Smooth muscle cell (in vitro differentiated cells): ENCODE results near the gene CHRNB2. TPM values are rescaled to one million over a fixed set of nuclear protein-coding genes. Genes with fewer than 3 reads are reported as not detected.

ENCODE experiments used
- DNase-seq: peaks from one replicate; lab custom pipeline; 2025; ENCODE audit not compliant: unreplicated experiment; lab: John Stamatoyannopoulos, UW
- H2AFZ ChIP-seq: fragments of 200-600 bp; sonication (generic); 2 replicates; pipeline ENCODE4 v1.6.0; 2016; ENCODE audit warnings: antibody characterized with exemption, low read depth, mild to moderate bottlenecking
- H3F3A ChIP-seq: fragments of 200-600 bp; sonication (generic); 2 replicates; pipeline ENCODE4 v1.6.0; 2017; ENCODE audit warnings: antibody characterized with exemption, low read depth
- H3K27ac ChIP-seq: fragments of 200-600 bp; sonication (generic); 2 replicates; pipeline ENCODE4 v1.5.1; 2016; ENCODE audit warnings: low read depth, mild to moderate bottlenecking
- H3K27me3 ChIP-seq: fragments of 200-600 bp; sonication (generic); 2 replicates; pipeline ENCODE4 v1.6.1; 2016; ENCODE audit warnings: low read depth, mild to moderate bottlenecking
- H3K36me3 ChIP-seq: fragments of 200-600 bp; sonication (generic); 2 replicates; pipeline ENCODE4 v1.5.1; 2016; ENCODE audit warnings: low read depth
- H3K4me1 ChIP-seq: fragments of 200-600 bp; sonication (generic); 2 replicates; pipeline ENCODE4 v1.5.1; 2016; ENCODE audit warnings: low read depth
- H3K4me2 ChIP-seq: fragments of 200-600 bp; sonication (generic); 2 replicates; pipeline ENCODE4 v1.6.0; 2016; ENCODE audit warnings: mild to moderate bottlenecking
- H3K4me3 ChIP-seq: fragments of 200-600 bp; sonication (generic); 2 replicates; pipeline ENCODE4 v1.5.1; 2016; ENCODE audit warnings: mild to moderate bottlenecking
- H3K79me2 ChIP-seq: fragments of 200-600 bp; sonication (generic); 2 replicates; pipeline ENCODE4 v1.6.0; 2016; ENCODE audit warnings: low read depth, mild to moderate bottlenecking
- H3K9ac ChIP-seq: fragments of 200-600 bp; sonication (generic); 2 replicates; pipeline ENCODE4 v1.6.0; 2016; ENCODE audit warnings: low read depth
- H3K9me3 ChIP-seq: fragments of 200-600 bp; sonication (generic); replicated peaks from 2 replicates; pipeline ENCODE4 v1.5.1; 2016; ENCODE audit warnings: low read depth
- H4K20me1 ChIP-seq: fragments of 200-600 bp; sonication (generic); 2 replicates; pipeline ENCODE4 v1.6.0; 2016; ENCODE audit warnings: low read depth
- WGBS: methylation state at CpG from one replicate; pipeline ENCODE4 v1.1.7; 2016; ENCODE audit warnings: low lambda C conversion rate; 5-methylcytosine and 5-hydroxymethylcytosine counted together
- polyA plus RNA-seq: library from polyadenylated mRNA; unstranded; fragments of >200 nt; fragmentation: Nextera tagmentation; extraction: Ambion mirVana; gene quantifications from 2 replicates; pipeline ENCODE4 v1.2.1, GENCODE V29; 2016
- total RNA-seq: library from RNA; depleted of rRNA; stranded (reverse); fragments of >200 nt; gene quantifications from 2 replicates; pipeline ENCODE4 v1.2.3, GENCODE V29; 2014
- TF ChIP-seq, protein P1 (sequence below): fragments of 200-600 bp; sonication (generic); IDR thresholded peaks from 2 replicates; pipeline ENCODE4 v1.5.1; 2017; ENCODE audit warnings: borderline replicate concordance, mild to moderate bottlenecking, antibody characterized with exemption; ENCODE audit not compliant: insufficient read depth, poor library complexity, severe bottlenecking

The CHRNB2 gene
- total and polyA plus RNA-seq, 2 experiments from 2014 or later = not detected

DNA sequence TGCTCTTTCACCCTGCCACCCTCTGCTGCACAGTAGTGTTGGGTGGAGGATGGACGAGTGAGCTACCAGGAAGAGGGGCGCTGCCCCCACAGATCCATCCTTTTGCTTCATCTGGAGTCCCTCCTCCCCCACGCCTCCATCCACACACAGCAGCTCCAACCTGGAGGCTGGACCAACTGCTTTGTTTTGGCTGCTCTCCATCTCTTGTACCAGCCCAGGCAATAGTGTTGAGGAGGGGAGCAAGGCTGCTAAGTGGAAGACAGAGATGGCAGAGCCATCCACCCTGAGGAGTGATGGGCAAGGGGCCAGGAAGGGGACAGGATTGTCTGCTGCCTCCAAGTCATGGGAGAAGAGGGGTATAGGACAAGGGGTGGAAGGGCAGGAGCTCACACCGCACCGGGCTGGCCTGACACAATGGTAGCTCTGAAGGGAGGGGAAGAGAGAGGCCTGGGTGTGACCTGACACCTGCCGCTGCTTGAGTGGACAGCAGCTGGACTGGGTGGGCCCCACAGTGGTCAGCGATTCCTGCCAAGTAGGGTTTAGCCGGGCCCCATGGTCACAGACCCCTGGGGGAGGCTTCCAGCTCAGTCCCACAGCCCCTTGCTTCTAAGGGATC is 8.5 kb downstream of the CHRNB2 start:
- no peak overlapping the region for H3K4me2 ChIP-seq
- no peak overlapping the region for H3K9ac ChIP-seq
- no peak overlapping the region for H3K4me3 ChIP-seq
- 96% methylated on average over 8 of the region's 8 CpGs for WGBS
- TF ChIP-seq, protein P1, sequence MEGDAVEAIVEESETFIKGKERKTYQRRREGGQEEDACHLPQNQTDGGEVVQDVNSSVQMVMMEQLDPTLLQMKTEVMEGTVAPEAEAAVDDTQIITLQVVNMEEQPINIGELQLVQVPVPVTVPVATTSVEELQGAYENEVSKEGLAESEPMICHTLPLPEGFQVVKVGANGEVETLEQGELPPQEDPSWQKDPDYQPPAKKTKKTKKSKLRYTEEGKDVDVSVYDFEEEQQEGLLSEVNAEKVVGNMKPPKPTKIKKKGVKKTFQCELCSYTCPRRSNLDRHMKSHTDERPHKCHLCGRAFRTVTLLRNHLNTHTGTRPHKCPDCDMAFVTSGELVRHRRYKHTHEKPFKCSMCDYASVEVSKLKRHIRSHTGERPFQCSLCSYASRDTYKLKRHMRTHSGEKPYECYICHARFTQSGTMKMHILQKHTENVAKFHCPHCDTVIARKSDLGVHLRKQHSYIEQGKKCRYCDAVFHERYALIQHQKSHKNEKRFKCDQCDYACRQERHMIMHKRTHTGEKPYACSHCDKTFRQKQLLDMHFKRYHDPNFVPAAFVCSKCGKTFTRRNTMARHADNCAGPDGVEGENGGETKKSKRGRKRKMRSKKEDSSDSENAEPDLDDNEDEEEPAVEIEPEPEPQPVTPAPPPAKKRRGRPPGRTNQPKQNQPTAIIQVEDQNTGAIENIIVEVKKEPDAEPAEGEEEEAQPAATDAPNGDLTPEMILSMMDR = no peak
- H4K20me1 ChIP-seq = no peaks in the 10 kb centered on the region
- no peaks in the 10 kb centered on the region for H3K27me3 ChIP-seq
- no peaks in the 10 kb centered on the region for H3F3A ChIP-seq
- DNase-seq = no peak
- H3K36me3 ChIP-seq = no peaks in the 10 kb centered on the region
- no peaks in the 10 kb centered on the region for H3K9me3 ChIP-seq
- no peak overlapping the region for H3K27ac ChIP-seq
- no peaks in the 10 kb centered on the region for H3K4me1 ChIP-seq
- H3K79me2 ChIP-seq = no peaks in the 10 kb centered on the region
- H2AFZ ChIP-seq = no peak overlapping the region

DNA sequence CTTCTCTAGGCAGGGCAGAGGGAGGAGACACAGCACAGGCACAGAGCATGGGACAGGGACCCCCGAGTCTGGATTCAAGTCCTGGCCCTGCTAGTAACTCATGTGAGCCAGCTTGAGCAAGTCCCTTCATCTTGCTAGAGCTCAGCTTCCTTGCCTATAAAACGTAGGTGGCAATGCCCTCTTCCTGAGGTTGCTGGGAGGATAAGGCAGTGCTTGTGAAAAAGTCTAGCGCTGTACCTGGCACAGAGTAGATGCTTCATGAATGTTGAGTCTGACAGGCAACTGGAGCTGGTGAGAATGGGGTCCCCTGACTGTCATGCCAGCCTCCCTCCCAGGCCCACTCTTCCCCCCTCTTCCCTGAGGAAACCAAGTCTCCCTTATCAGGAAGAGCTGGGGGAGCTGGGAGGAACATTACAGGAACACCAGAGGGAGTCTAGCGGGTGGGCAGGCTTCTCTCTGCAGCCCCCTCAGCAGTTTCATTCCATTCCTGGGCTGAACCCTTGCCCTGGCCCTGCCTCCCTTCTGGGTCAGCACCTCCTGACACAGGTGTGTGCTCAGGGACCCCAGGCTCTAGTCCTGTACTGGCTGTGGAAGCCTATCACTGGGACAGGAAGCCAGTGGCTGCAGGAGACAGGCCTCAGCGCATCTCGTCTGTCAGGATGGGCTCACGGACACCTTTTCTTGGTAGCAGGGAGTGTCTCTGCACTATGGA is 9.9 kb downstream of the CHRNB2 start:
- no peaks in the 10 kb centered on the region for H4K20me1 ChIP-seq
- no peaks in the 10 kb centered on the region for H3K4me1 ChIP-seq
- H2AFZ ChIP-seq = no peak overlapping the region
- no peaks in the 10 kb centered on the region for H3F3A ChIP-seq
- no peak overlapping the region for H3K9ac ChIP-seq
- no peaks in the 10 kb centered on the region for H3K27me3 ChIP-seq
- H3K79me2 ChIP-seq = no peaks in the 10 kb centered on the region
- H3K4me2 ChIP-seq = no peak overlapping the region
- DNase-seq = no peak
- no peak overlapping the region for H3K27ac ChIP-seq
- H3K4me3 ChIP-seq = no peak overlapping the region
- TF ChIP-seq, protein P1 = no peak
- no peaks in the 10 kb centered on the region for H3K9me3 ChIP-seq
- no peaks in the 10 kb centered on the region for H3K36me3 ChIP-seq
- 99% methylated on average over 7 of the region's 7 CpGs for WGBS

DNA sequence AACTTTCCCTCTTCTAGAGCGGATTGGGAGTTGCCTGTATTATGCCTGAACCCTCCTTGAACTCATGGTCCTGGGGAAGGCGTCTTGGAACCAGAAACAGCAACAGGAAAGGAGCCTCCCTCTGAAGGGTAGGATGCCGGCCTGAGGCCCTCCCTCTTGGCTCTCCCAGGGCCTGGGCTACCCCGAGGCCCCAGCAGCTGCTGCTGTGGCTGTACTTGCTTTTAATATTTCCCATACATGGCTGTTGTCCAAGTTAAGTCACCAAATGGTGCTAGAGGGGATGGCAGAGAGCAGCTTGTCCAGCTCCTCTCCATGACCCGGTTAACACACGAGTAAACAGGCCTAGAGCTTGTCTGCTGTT is 10.5 kb downstream of the CHRNB2 start:
- H3K27me3 ChIP-seq = no peaks in the 10 kb centered on the region
- no peaks in the 10 kb centered on the region for H3F3A ChIP-seq
- no peak overlapping the region for H3K9ac ChIP-seq
- no peaks in the 10 kb centered on the region for H3K9me3 ChIP-seq
- no peaks in the 10 kb centered on the region for H3K4me1 ChIP-seq
- no peak for DNase-seq
- no peaks in the 10 kb centered on the region for H4K20me1 ChIP-seq
- H3K4me3 ChIP-seq = no peak overlapping the region
- TF ChIP-seq, protein P1 = no peak
- H2AFZ ChIP-seq = no peak overlapping the region
- no peak overlapping the region for H3K27ac ChIP-seq
- WGBS = 95% methylated on average over 6 of the region's 6 CpGs
- no peaks in the 10 kb centered on the region for H3K36me3 ChIP-seq
- no peaks in the 10 kb centered on the region for H3K79me2 ChIP-seq
- no peak overlapping the region for H3K4me2 ChIP-seq

DNA sequence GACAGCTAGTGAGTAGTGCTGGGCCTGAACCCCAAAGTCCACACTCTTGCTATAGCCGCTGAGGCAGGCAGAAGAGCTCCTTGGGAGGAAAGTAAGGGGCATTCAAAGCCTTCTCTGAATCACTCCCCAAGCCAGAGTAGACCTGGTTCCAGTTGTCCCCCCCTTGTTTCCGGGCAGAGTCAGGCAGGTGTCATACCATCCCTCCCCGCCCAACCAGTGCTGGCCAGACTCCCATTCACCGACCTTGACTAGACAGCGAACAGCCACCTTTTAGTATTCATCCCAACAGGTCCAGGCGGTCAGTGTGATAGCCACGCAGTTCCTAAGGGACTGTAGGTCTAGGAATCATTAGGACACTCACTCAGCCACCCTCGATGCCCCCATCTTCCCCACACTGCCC is 11.8 kb downstream of the CHRNB2 start:
- no peaks in the 10 kb centered on the region for H3K9me3 ChIP-seq

More for the DNA sequence above, 11.8 kb downstream of the CHRNB2 start:
- TF ChIP-seq, protein P1 = no peak
- Histone ChIP-seq H3K79me2 (no peaks in the 10 kb centered on the region), H3K4me1 (no peaks in the 10 kb centered on the region), H3K27me3 (no peaks in the 10 kb centered on the region), H3K9ac (no peak overlapping the region), H3K36me3 (peaks cover 4% of the 10 kb centered on the region), H3K4me3 (no peak overlapping the region), H3F3A (peaks cover under 1% of the 10 kb centered on the region), H3K4me2 (no peak overlapping the region), H2AFZ (no peak overlapping the region), H3K27ac (no peak overlapping the region), H4K20me1 (no peaks in the 10 kb centered on the region)
- 94% methylated on average over 8 of the region's 8 CpGs for WGBS
- DNase-seq = no peak
